H1 (cell line): ENCODE data around the gene BTBD10. TPM values are rescaled to one million over a fixed set of nuclear protein-coding genes. Genes with fewer than 3 reads are reported as not detected.

Experiments
- CTCF ChIA-PET: fragments of 300-600 bp; sonication (Branson Sonifier 250); formaldehyde crosslinking; loops from one replicate; lab custom pipeline; 2021; ENCODE audit not compliant: partially characterized antibody; lab: Charles Lee
- POLR2A ChIA-PET: fragments of 300-600 bp; sonication (Branson Sonifier 250); formaldehyde crosslinking; loops from one replicate; lab custom pipeline; 2021; ENCODE audit warnings: inconsistent platforms; ENCODE audit not compliant: partially characterized antibody; lab: Charles Lee
- DNase-seq, 2 experiments: peaks; one replicate each; pipeline versions ENCODE4 v3.0.0 to v3.0.0-alpha.2; 2010 to 2022; ENCODE audit warnings: low spot score in 2 of 2, low read depth in 1 of 2, mixed read lengths in 1 of 2
- FAIRE-seq: peaks from 2 replicates; lab custom pipeline; 2011; peaks lifted over from hg19 to GRCh38; lab: Jason Lieb, UNC
- H2AFZ ChIP-seq: 2 replicates; pipeline ENCODE4 v1.8.1; 2012; ENCODE audit warnings: low read length, inconsistent platforms
- H2AK5ac ChIP-seq: 2 replicates; pipeline ENCODE4 v1.6.1; 2013; ENCODE audit warnings: low read depth, low read length
- H2BK120ac ChIP-seq: replicated peaks from 2 replicates; pipeline ENCODE3; 2013; ENCODE audit warnings: low read depth, low read length, inconsistent platforms
- H2BK12ac ChIP-seq: 2 replicates; pipeline ENCODE4 v1.6.1; 2013; ENCODE audit warnings: low read depth, low read length
- H2BK15ac ChIP-seq: 2 replicates; pipeline ENCODE4 v1.6.1; 2013; ENCODE audit warnings: low read length
- H2BK20ac ChIP-seq: 2 replicates; pipeline ENCODE4 v1.6.1; 2013; ENCODE audit warnings: low read length
- H2BK5ac ChIP-seq: 2 replicates; pipeline ENCODE4 v1.6.1; 2013; ENCODE audit warnings: low read depth, low read length
- H3K14ac ChIP-seq: 2 replicates; pipeline ENCODE4 v1.6.1; 2013; ENCODE audit warnings: inconsistent platforms; ENCODE audit not compliant: insufficient read length
- H3K18ac ChIP-seq: 2 replicates; pipeline ENCODE4 v1.6.1; 2013; ENCODE audit warnings: low read length; ENCODE audit errors: extremely low read depth
- H3K23ac ChIP-seq: 2 replicates; pipeline ENCODE4 v1.6.1; 2013; ENCODE audit warnings: inconsistent platforms; ENCODE audit not compliant: insufficient read length
- H3K23me2 ChIP-seq: 2 replicates; pipeline ENCODE4 v1.6.1; 2013; ENCODE audit warnings: low read depth, low read length
- H3K27ac ChIP-seq: 2 replicates; pipeline ENCODE4 v1.6.1; 2011; ENCODE audit warnings: low read depth, low read length, inconsistent platforms
- H3K27me3 ChIP-seq, 4 experiments: replicated peaks in 1 of 4; 1 replicate in 1 of 4; 2 replicates in 3 of 4; pipeline versions ENCODE4 v1.6.1 to v1.8.1; 2011 to 2013; ENCODE audit warnings: low read length in 3 of 4, mild to moderate bottlenecking in 3 of 4, inconsistent platforms in 2 of 4, mixed read lengths in 2 of 4, moderate library complexity in 1 of 4; ENCODE audit not compliant: control insufficient read depth in 3 of 4, insufficient read depth in 3 of 4; ENCODE audit errors: extremely low read depth in 1 of 4
- H3K36me3 ChIP-seq, 4 experiments: 2 replicates each; pipeline versions ENCODE4 v1.6.1 to v1.8.1; 2011 to 2013; ENCODE audit warnings: mild to moderate bottlenecking in 4 of 4, low read length in 3 of 4, moderate library complexity in 2 of 4, control low read depth in 1 of 4, inconsistent platforms in 1 of 4; ENCODE audit not compliant: insufficient read depth in 4 of 4, control insufficient read depth in 2 of 4
- H3K4ac ChIP-seq: replicated peaks from 2 replicates; pipeline ENCODE3; 2013; ENCODE audit warnings: low read length, low read depth, mixed read lengths, inconsistent platforms; ENCODE audit not compliant: insufficient read length
- H3K4me1 ChIP-seq, 4 experiments: replicated peaks in 1 of 4; 1 replicate in 1 of 4; 2 replicates in 3 of 4; pipeline versions ENCODE4 v1.6.1 to v1.8.1; 2011 to 2013; ENCODE audit warnings: low read length in 3 of 4, inconsistent platforms in 2 of 4, mixed read lengths in 1 of 4; ENCODE audit not compliant: insufficient read depth in 4 of 4, control insufficient read depth in 3 of 4
- H3K4me2 ChIP-seq, 2 experiments: 2 replicates each; pipeline versions ENCODE4 v1.6.1 to v1.8.1; 2011 to 2013; ENCODE audit warnings: low read depth in 2 of 2, low read length in 2 of 2, control low read depth in 1 of 2, inconsistent platforms in 1 of 2, mild to moderate bottlenecking in 1 of 2; ENCODE audit not compliant: insufficient read depth in 1 of 2
- H3K4me3 ChIP-seq, 4 experiments: fragments of 200-600, 300-600 bp in 1 of 4; sonication (generic), shearing (Covaris generic), sonication (Bioruptor Twin) in 1 of 4; 2 replicates each; pipeline versions ENCODE4 v1.5.1 to v1.8.1; 2011 to 2016; ENCODE audit warnings: low read length in 4 of 4, low read depth in 3 of 4, control low read depth in 2 of 4, inconsistent platforms in 2 of 4, mild to moderate bottlenecking in 2 of 4, mixed read lengths in 1 of 4, moderate library complexity in 1 of 4; ENCODE audit not compliant: insufficient read depth in 2 of 4; ENCODE audit errors: extremely low read depth in 1 of 4
- H3K56ac ChIP-seq: replicated peaks from 2 replicates; pipeline ENCODE3; 2013; ENCODE audit warnings: low read depth, mild to moderate bottlenecking, mixed read lengths, low read length, inconsistent platforms; ENCODE audit not compliant: insufficient read length
- H3K79me1 ChIP-seq: 2 replicates; pipeline ENCODE4 v1.6.1; 2013; ENCODE audit warnings: low read depth, low read length, control low read depth
- H3K79me2 ChIP-seq, 2 experiments: 2 replicates each; pipeline versions ENCODE4 v1.6.1 to v1.8.1; 2012 to 2013; ENCODE audit warnings: low read length in 2 of 2, mild to moderate bottlenecking in 2 of 2, inconsistent platforms in 1 of 2; ENCODE audit not compliant: insufficient read depth in 2 of 2, control insufficient read depth in 1 of 2
- H3K9ac ChIP-seq, 4 experiments: replicated peaks in 1 of 4; 1 replicate in 1 of 4; 2 replicates in 3 of 4; pipeline versions ENCODE4 v1.6.1 to v1.8.1; 2011 to 2013; ENCODE audit warnings: low read depth in 3 of 4, low read length in 3 of 4, control low read depth in 2 of 4, mild to moderate bottlenecking in 2 of 4, moderate library complexity in 2 of 4, inconsistent platforms in 1 of 4; ENCODE audit errors: extremely low read depth in 1 of 4
- H3K9me3 ChIP-seq, 2 experiments: 2 replicates each; pipeline versions ENCODE4 v1.6.1 to v1.8.1; 2012 to 2013; ENCODE audit warnings: mild to moderate bottlenecking in 2 of 2, moderate library complexity in 2 of 2, control low read depth in 1 of 2, inconsistent platforms in 1 of 2, low read depth in 1 of 2, low read length in 1 of 2, mixed read lengths in 1 of 2; ENCODE audit not compliant: insufficient read depth in 2 of 2
- H4K20me1 ChIP-seq, 2 experiments: replicated peaks in 1 of 2; 2 replicates each; pipeline versions ENCODE3 to v1.8.1; 2011 to 2013; ENCODE audit warnings: inconsistent platforms in 2 of 2, low read length in 2 of 2, mild to moderate bottlenecking in 1 of 2; ENCODE audit not compliant: insufficient read depth in 2 of 2, control insufficient read depth in 1 of 2
- H4K5ac ChIP-seq: 2 replicates; pipeline ENCODE4 v1.6.1; 2013; ENCODE audit warnings: low read length, low read depth, mixed read lengths, inconsistent platforms; ENCODE audit not compliant: insufficient read length
- H4K8ac ChIP-seq: 2 replicates; pipeline ENCODE4 v1.8.0; 2013; ENCODE audit warnings: mild to moderate bottlenecking, moderate library complexity, low read length, inconsistent platforms; ENCODE audit not compliant: insufficient read depth; ENCODE audit errors: extremely low read depth
- H4K91ac ChIP-seq: replicated peaks from 2 replicates; pipeline ENCODE3; 2013; ENCODE audit warnings: low read length, mixed read lengths, inconsistent platforms; ENCODE audit not compliant: insufficient read length
- WGBS, 2 experiments: shearing (Covaris generic) in 1 of 2; methylation state at CpG; one replicate each; pipeline versions ENCODE4 v1.1.6 to v1.1.7; 2013 to 2015; ENCODE audit warnings: low lambda C conversion rate in 2 of 2, mixed read lengths in 2 of 2, inconsistent platforms in 1 of 2, low coverage in 1 of 2, missing lambda C conversion rate in 1 of 2; ENCODE audit not compliant: insufficient replicate concordance in 2 of 2, insufficient coverage in 1 of 2, insufficient read length in 1 of 2; ENCODE audit errors: extremely low coverage in 1 of 2, missing lambda C conversion rate in 1 of 2; 5-methylcytosine and 5-hydroxymethylcytosine counted together
- polyA plus RNA-seq, 7 experiments: library from polyadenylated mRNA; depleted of rRNA in 3 of 7; stranded (reverse) in 5 of 7; unstranded in 2 of 7; fragments of >200 nt in 5 of 7; fragments of 200-250 nt in 2 of 7; gene quantifications; 1 replicate in 5 of 7; 2 replicates in 1 of 7; 4 replicates in 1 of 7; pipeline versions ENCODE4 v1.2.1 to v1.2.3, GENCODE V29; 2011 to 2013; ENCODE audit warnings: missing spikeins in 2 of 7, mixed read lengths in 2 of 7
- total RNA-seq: library from RNA; stranded (reverse); fragmentation: NEBNext Ultra II Directional; extraction: Animal tissue kit (Norgen Biotek cat#: 25700); gene quantifications from 2 replicates; pipeline ENCODE4 v1.2.1, GENCODE V29; 2021
- TF ChIP-seq, protein P1 (sequence below): IDR thresholded peaks from 2 replicates; pipeline ENCODE4 v1.6.1; 2012; ENCODE audit warnings: inconsistent platforms

The BTBD10 gene
- total and polyA plus RNA-seq, 2 of the 8 experiments (the other 6 are each of a cell fraction or from before 2014, with no cell fraction given), result 13.8 to 22.2 TPM

- POLR2A ChIA-PET, result no interaction called here
- CTCF ChIA-PET, result interaction anchor here (0.8 to 4.7 kb wide), 14 partner anchors 10 to 402 kb away, joined by 3 to 24 read pairs (median 4); no protein-coding TSS in a partner anchor
- no peaks in the 10 kb centered on the region for H3K23me2 ChIP-seq
Observed at GRCh38 chr11:13366266-13367026, 96.6 kb downstream of the BTBD10 start.

More at GRCh38 chr11:13366266-13367026, 96.6 kb downstream of the BTBD10 start:
- Histone ChIP-seq H2BK20ac (no peak overlapping the region), H3K18ac (no peak overlapping the region), H2BK5ac (no peak overlapping the region), H3K23ac (no peak overlapping the region), H2BK15ac (no peak overlapping the region), H3K79me1 (no peaks in the 10 kb centered on the region), H3K4ac (no peak overlapping the region), H2AK5ac (no peak overlapping the region), H3K56ac (no peak overlapping the region), H3K14ac (no peak overlapping the region), H4K8ac (no peak overlapping the region), H3K4me2 (no peak overlapping the region), H3K27me3 (no peaks in the 10 kb centered on the region), H3K36me3 (no peaks in the 10 kb centered on the region), H3K79me2 (no peaks in the 10 kb centered on the region), H4K20me1 (no peaks in the 10 kb centered on the region), H3K4me1 (peaks cover 0 to 3% (median 0%) of the 10 kb centered on the region in 4 experiments; a peak in 2 of 7 replicates), H4K5ac (no peak overlapping the region), H3K9me3 (no peaks in the 10 kb centered on the region), H3K27ac (no peak overlapping the region), H2BK120ac (no peak overlapping the region), H2AFZ (no peak overlapping the region), H4K91ac (no peak overlapping the region), H2BK12ac (no peak overlapping the region), H3K4me3 (no peak overlapping the region), H3K9ac (no peak overlapping the region)
- WGBS, 2 experiments, result 89% methylated on average over 7 of the region's 7 CpGs; no CpG with 5 or more reads in 1 of the 2 experiments
- FAIRE-seq (no peak), DNase-seq (no peak)
- TF ChIP-seq, protein P1, sequence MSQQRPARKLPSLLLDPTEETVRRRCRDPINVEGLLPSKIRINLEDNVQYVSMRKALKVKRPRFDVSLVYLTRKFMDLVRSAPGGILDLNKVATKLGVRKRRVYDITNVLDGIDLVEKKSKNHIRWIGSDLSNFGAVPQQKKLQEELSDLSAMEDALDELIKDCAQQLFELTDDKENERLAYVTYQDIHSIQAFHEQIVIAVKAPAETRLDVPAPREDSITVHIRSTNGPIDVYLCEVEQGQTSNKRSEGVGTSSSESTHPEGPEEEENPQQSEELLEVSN, result no peak
